Neural cell (in vitro differentiated cells): ENCODE measurements around the gene CTNNA2.

Experiments
- MXI1 ChIP-seq: fragments of 450-650 bp; conservative IDR thresholded peaks from 2 replicates; pipeline ENCODE4 v1.6.1; 2014; ENCODE audit warnings: antibody characterized with exemption, mild to moderate bottlenecking; ENCODE audit not compliant: poor library complexity, severe bottlenecking
- REST ChIP-seq: IDR thresholded peaks from 2 replicates; pipeline ENCODE4 v1.6.1; 2012; ENCODE audit warnings: borderline replicate concordance
- TAF1 ChIP-seq: IDR thresholded peaks from 2 replicates; pipeline ENCODE4 v1.6.1; 2012; ENCODE audit warnings: low read depth
- TF ChIP-seq, protein P1 (sequence below): fragments of 450-650 bp; IDR thresholded peaks from 2 replicates; pipeline ENCODE4 v1.5.1; 2014; ENCODE audit warnings: antibody characterized with exemption, mild to moderate bottlenecking, moderate library complexity; ENCODE audit not compliant: poor library complexity, severe bottlenecking

DNA sequence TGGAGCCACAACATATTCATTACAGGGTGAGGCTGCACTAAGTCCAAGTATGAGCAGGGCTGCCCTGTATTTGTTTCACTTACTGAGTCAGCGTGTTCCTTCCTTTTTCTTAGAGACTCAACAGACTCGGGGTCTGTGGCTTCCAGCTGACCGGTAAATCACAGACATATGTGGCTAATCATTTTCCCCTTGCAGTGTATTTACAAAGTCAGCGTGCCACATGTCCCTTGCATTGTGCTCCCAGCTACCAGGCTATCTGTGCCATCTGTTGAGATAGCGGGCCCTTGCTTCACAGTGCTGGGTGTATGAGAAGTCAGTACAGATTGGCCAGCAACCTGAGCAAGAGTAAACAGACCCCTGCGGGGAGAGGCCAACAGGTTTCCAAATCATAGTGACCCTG is 537.4 kb downstream of the CTNNA2 start:
- TF ChIP-seq, protein P1, sequence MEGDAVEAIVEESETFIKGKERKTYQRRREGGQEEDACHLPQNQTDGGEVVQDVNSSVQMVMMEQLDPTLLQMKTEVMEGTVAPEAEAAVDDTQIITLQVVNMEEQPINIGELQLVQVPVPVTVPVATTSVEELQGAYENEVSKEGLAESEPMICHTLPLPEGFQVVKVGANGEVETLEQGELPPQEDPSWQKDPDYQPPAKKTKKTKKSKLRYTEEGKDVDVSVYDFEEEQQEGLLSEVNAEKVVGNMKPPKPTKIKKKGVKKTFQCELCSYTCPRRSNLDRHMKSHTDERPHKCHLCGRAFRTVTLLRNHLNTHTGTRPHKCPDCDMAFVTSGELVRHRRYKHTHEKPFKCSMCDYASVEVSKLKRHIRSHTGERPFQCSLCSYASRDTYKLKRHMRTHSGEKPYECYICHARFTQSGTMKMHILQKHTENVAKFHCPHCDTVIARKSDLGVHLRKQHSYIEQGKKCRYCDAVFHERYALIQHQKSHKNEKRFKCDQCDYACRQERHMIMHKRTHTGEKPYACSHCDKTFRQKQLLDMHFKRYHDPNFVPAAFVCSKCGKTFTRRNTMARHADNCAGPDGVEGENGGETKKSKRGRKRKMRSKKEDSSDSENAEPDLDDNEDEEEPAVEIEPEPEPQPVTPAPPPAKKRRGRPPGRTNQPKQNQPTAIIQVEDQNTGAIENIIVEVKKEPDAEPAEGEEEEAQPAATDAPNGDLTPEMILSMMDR = no peak
- TF ChIP-seq REST = no peak
- no peak for TF ChIP-seq MXI1
- TF ChIP-seq TAF1 = no peak
